AG09319 (cell line): ENCODE results near the gene ZNF699.
"Not testable (repeated sequence)": the region's sequence is repeated elsewhere in the genome, so short reads cannot be mapped to it uniquely, and the experiment has no call there.

Experiments used
- DNase-seq: peaks from one replicate; pipeline ENCODE4 v3.0.0-alpha.2; 2010; ENCODE audit warnings: low read depth; ENCODE audit errors: extremely low read depth
- CTCF ChIP-seq: IDR thresholded peaks from 2 replicates; pipeline ENCODE4 v1.5.1; 2011; ENCODE audit warnings: low read depth, mild to moderate bottlenecking, inconsistent platforms, low read length, moderate library complexity

Gene ZNF699

GRCh38 chr19:9313756-9314155, 4.1 kb upstream of the ZNF699 start:
- no peak for DNase-seq
- TF ChIP-seq CTCF, result no peak

GRCh38 chr19:9309974-9310446, 372 bp upstream of the ZNF699 start:
- DNase-seq, result peak; percentile 68
- TF ChIP-seq CTCF, result no peak

GRCh38 chr19:9308091-9308770, 1.4 kb downstream of the ZNF699 start:
- no peak for TF ChIP-seq CTCF
- no peak for DNase-seq

- TF ChIP-seq CTCF, result no peak
- no peak for DNase-seq
Observed at GRCh38 chr19:9306443-9306842, 3.2 kb downstream of the ZNF699 start.

GRCh38 chr19:9296336-9296735, 13.3 kb downstream of the ZNF699 start:
- no peak for DNase-seq
- TF ChIP-seq CTCF, result no peak

- TF ChIP-seq CTCF, result no peak
- DNase-seq, result no peak
Observed at GRCh38 chr19:9295411-9295849, 14.2 kb downstream of the ZNF699 start.

GRCh38 chr19:9289231-9289884, 20.3 kb downstream of the ZNF699 start:
- TF ChIP-seq CTCF, result no peak
- no peak for DNase-seq

GRCh38 chr19:9283485-9283884, 26.2 kb downstream of the ZNF699 start:
- DNase-seq, result not testable (repeated sequence)
